HEK293 (cell line): ENCODE results near the gene PPP4R1.

ENCODE experiments used
- TF ChIP-seq, protein P1 (sequence below): fragments of 450-650 bp; formaldehyde crosslinking; IDR thresholded peaks from 2 replicates; pipeline ENCODE4 v1.5.1; 2016; ENCODE audit warnings: missing biosample characterization, missing genetic modification characterization, low read depth

Gene PPP4R1

DNA sequence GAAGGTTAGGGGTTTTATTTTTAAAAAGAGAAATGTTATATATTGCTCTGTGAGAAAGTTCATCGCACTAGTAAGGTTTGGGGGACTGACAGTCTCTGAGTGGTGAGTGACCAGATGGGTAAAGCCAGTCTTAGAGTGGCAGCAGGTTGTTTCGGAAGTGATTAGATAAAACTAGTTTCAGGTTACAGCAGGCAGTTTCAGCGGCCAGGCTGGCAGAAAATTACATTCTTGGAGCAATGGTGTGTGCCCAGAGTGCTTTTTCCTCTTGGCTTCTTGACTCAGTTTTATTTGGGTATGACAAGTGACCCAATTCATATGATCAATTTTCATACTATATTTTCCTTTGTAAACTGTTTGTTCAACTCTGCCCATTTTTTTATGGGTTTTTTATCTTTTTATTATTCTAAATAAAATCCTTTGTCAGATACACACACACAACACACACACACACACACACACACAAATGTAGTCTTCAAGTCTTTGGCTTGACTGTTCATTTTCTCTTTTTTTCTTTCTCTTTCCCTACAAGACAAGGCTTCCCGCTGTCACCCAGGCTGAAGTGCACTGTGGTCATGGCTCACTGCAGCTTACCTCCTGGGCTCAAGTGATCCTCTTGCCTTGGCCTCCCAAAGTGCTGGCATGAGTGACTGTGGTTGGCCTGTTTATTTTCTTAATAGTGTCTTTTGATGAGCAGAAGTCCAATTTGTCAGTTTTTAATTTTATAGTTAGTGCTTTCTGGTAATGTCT, 108.1 kb downstream of the PPP4R1 start (continued):
- TF ChIP-seq, protein P1, sequence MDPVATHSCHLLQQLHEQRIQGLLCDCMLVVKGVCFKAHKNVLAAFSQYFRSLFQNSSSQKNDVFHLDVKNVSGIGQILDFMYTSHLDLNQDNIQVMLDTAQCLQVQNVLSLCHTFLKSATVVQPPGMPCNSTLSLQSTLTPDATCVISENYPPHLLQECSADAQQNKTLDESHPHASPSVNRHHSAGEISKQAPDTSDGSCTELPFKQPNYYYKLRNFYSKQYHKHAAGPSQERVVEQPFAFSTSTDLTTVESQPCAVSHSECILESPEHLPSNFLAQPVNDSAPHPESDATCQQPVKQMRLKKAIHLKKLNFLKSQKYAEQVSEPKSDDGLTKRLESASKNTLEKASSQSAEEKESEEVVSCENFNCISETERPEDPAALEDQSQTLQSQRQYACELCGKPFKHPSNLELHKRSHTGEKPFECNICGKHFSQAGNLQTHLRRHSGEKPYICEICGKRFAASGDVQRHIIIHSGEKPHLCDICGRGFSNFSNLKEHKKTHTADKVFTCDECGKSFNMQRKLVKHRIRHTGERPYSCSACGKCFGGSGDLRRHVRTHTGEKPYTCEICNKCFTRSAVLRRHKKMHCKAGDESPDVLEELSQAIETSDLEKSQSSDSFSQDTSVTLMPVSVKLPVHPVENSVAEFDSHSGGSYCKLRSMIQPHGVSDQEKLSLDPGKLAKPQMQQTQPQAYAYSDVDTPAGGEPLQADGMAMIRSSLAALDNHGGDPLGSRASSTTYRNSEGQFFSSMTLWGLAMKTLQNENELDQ, result no peak
